H1 (cell line): ENCODE results near the gene SMIM15. TPM values are rescaled to one million over a fixed set of nuclear protein-coding genes. Genes with fewer than 3 reads are reported as not detected.

Experiments used
- CTCF ChIA-PET: fragments of 300-600 bp; sonication (Branson Sonifier 250); formaldehyde crosslinking; loops from one replicate; lab custom pipeline; 2021; ENCODE audit not compliant: partially characterized antibody; lab: Charles Lee
- POLR2A ChIA-PET: fragments of 300-600 bp; sonication (Branson Sonifier 250); formaldehyde crosslinking; loops from one replicate; lab custom pipeline; 2021; ENCODE audit warnings: inconsistent platforms; ENCODE audit not compliant: partially characterized antibody; lab: Charles Lee
- DNase-seq, 2 experiments: peaks; one replicate each; pipeline versions ENCODE4 v3.0.0 to v3.0.0-alpha.2; 2010 to 2022; ENCODE audit warnings: low spot score in 2 of 2, low read depth in 1 of 2, mixed read lengths in 1 of 2
- FAIRE-seq: peaks from 2 replicates; lab custom pipeline; 2011; peaks lifted over from hg19 to GRCh38; lab: Jason Lieb, UNC
- H2AFZ ChIP-seq: 2 replicates; pipeline ENCODE4 v1.8.1; 2012; ENCODE audit warnings: low read length, inconsistent platforms
- H2AK5ac ChIP-seq: 2 replicates; pipeline ENCODE4 v1.6.1; 2013; ENCODE audit warnings: low read depth, low read length
- H2BK120ac ChIP-seq: replicated peaks from 2 replicates; pipeline ENCODE3; 2013; ENCODE audit warnings: low read depth, low read length, inconsistent platforms
- H2BK12ac ChIP-seq: 2 replicates; pipeline ENCODE4 v1.6.1; 2013; ENCODE audit warnings: low read depth, low read length
- H2BK15ac ChIP-seq: 2 replicates; pipeline ENCODE4 v1.6.1; 2013; ENCODE audit warnings: low read length
- H2BK20ac ChIP-seq: 2 replicates; pipeline ENCODE4 v1.6.1; 2013; ENCODE audit warnings: low read length
- H2BK5ac ChIP-seq: 2 replicates; pipeline ENCODE4 v1.6.1; 2013; ENCODE audit warnings: low read depth, low read length
- H3K14ac ChIP-seq: 2 replicates; pipeline ENCODE4 v1.6.1; 2013; ENCODE audit warnings: inconsistent platforms; ENCODE audit not compliant: insufficient read length
- H3K18ac ChIP-seq: 2 replicates; pipeline ENCODE4 v1.6.1; 2013; ENCODE audit warnings: low read length; ENCODE audit errors: extremely low read depth
- H3K23ac ChIP-seq: 2 replicates; pipeline ENCODE4 v1.6.1; 2013; ENCODE audit warnings: inconsistent platforms; ENCODE audit not compliant: insufficient read length
- H3K23me2 ChIP-seq: 2 replicates; pipeline ENCODE4 v1.6.1; 2013; ENCODE audit warnings: low read depth, low read length
- H3K27ac ChIP-seq: 2 replicates; pipeline ENCODE4 v1.6.1; 2011; ENCODE audit warnings: low read depth, low read length, inconsistent platforms
- H3K27me3 ChIP-seq, 4 experiments: replicated peaks in 1 of 4; 1 replicate in 1 of 4; 2 replicates in 3 of 4; pipeline versions ENCODE4 v1.6.1 to v1.8.1; 2011 to 2013; ENCODE audit warnings: low read length in 3 of 4, mild to moderate bottlenecking in 3 of 4, inconsistent platforms in 2 of 4, mixed read lengths in 2 of 4, moderate library complexity in 1 of 4; ENCODE audit not compliant: control insufficient read depth in 3 of 4, insufficient read depth in 3 of 4; ENCODE audit errors: extremely low read depth in 1 of 4
- H3K36me3 ChIP-seq, 4 experiments: 2 replicates each; pipeline versions ENCODE4 v1.6.1 to v1.8.1; 2011 to 2013; ENCODE audit warnings: mild to moderate bottlenecking in 4 of 4, low read length in 3 of 4, moderate library complexity in 2 of 4, control low read depth in 1 of 4, inconsistent platforms in 1 of 4; ENCODE audit not compliant: insufficient read depth in 4 of 4, control insufficient read depth in 2 of 4
- H3K4ac ChIP-seq: replicated peaks from 2 replicates; pipeline ENCODE3; 2013; ENCODE audit warnings: low read length, low read depth, mixed read lengths, inconsistent platforms; ENCODE audit not compliant: insufficient read length
- H3K4me1 ChIP-seq, 4 experiments: replicated peaks in 1 of 4; 1 replicate in 1 of 4; 2 replicates in 3 of 4; pipeline versions ENCODE4 v1.6.1 to v1.8.1; 2011 to 2013; ENCODE audit warnings: low read length in 3 of 4, inconsistent platforms in 2 of 4, mixed read lengths in 1 of 4; ENCODE audit not compliant: insufficient read depth in 4 of 4, control insufficient read depth in 3 of 4
- H3K4me2 ChIP-seq, 2 experiments: 2 replicates each; pipeline versions ENCODE4 v1.6.1 to v1.8.1; 2011 to 2013; ENCODE audit warnings: low read depth in 2 of 2, low read length in 2 of 2, control low read depth in 1 of 2, inconsistent platforms in 1 of 2, mild to moderate bottlenecking in 1 of 2; ENCODE audit not compliant: insufficient read depth in 1 of 2
- H3K4me3 ChIP-seq, 4 experiments: fragments of 200-600, 300-600 bp in 1 of 4; sonication (generic), shearing (Covaris generic), sonication (Bioruptor Twin) in 1 of 4; 2 replicates each; pipeline versions ENCODE4 v1.5.1 to v1.8.1; 2011 to 2016; ENCODE audit warnings: low read length in 4 of 4, low read depth in 3 of 4, control low read depth in 2 of 4, inconsistent platforms in 2 of 4, mild to moderate bottlenecking in 2 of 4, mixed read lengths in 1 of 4, moderate library complexity in 1 of 4; ENCODE audit not compliant: insufficient read depth in 2 of 4; ENCODE audit errors: extremely low read depth in 1 of 4
- H3K56ac ChIP-seq: replicated peaks from 2 replicates; pipeline ENCODE3; 2013; ENCODE audit warnings: low read depth, mild to moderate bottlenecking, mixed read lengths, low read length, inconsistent platforms; ENCODE audit not compliant: insufficient read length
- H3K79me1 ChIP-seq: 2 replicates; pipeline ENCODE4 v1.6.1; 2013; ENCODE audit warnings: low read depth, low read length, control low read depth
- H3K79me2 ChIP-seq, 2 experiments: 2 replicates each; pipeline versions ENCODE4 v1.6.1 to v1.8.1; 2012 to 2013; ENCODE audit warnings: low read length in 2 of 2, mild to moderate bottlenecking in 2 of 2, inconsistent platforms in 1 of 2; ENCODE audit not compliant: insufficient read depth in 2 of 2, control insufficient read depth in 1 of 2
- H3K9ac ChIP-seq, 4 experiments: replicated peaks in 1 of 4; 1 replicate in 1 of 4; 2 replicates in 3 of 4; pipeline versions ENCODE4 v1.6.1 to v1.8.1; 2011 to 2013; ENCODE audit warnings: low read depth in 3 of 4, low read length in 3 of 4, control low read depth in 2 of 4, mild to moderate bottlenecking in 2 of 4, moderate library complexity in 2 of 4, inconsistent platforms in 1 of 4; ENCODE audit errors: extremely low read depth in 1 of 4
- H3K9me3 ChIP-seq, 2 experiments: 2 replicates each; pipeline versions ENCODE4 v1.6.1 to v1.8.1; 2012 to 2013; ENCODE audit warnings: mild to moderate bottlenecking in 2 of 2, moderate library complexity in 2 of 2, control low read depth in 1 of 2, inconsistent platforms in 1 of 2, low read depth in 1 of 2, low read length in 1 of 2, mixed read lengths in 1 of 2; ENCODE audit not compliant: insufficient read depth in 2 of 2
- H4K20me1 ChIP-seq, 2 experiments: replicated peaks in 1 of 2; 2 replicates each; pipeline versions ENCODE3 to v1.8.1; 2011 to 2013; ENCODE audit warnings: inconsistent platforms in 2 of 2, low read length in 2 of 2, mild to moderate bottlenecking in 1 of 2; ENCODE audit not compliant: insufficient read depth in 2 of 2, control insufficient read depth in 1 of 2
- H4K5ac ChIP-seq: 2 replicates; pipeline ENCODE4 v1.6.1; 2013; ENCODE audit warnings: low read length, low read depth, mixed read lengths, inconsistent platforms; ENCODE audit not compliant: insufficient read length
- H4K8ac ChIP-seq: 2 replicates; pipeline ENCODE4 v1.8.0; 2013; ENCODE audit warnings: mild to moderate bottlenecking, moderate library complexity, low read length, inconsistent platforms; ENCODE audit not compliant: insufficient read depth; ENCODE audit errors: extremely low read depth
- H4K91ac ChIP-seq: replicated peaks from 2 replicates; pipeline ENCODE3; 2013; ENCODE audit warnings: low read length, mixed read lengths, inconsistent platforms; ENCODE audit not compliant: insufficient read length
- BACH1 ChIP-seq: IDR thresholded peaks from 2 replicates; pipeline ENCODE4 v1.6.1; 2012; ENCODE audit warnings: low read length, improper control_type of control experiment
- BCL11A ChIP-seq, 2 experiments: IDR thresholded peaks; one replicate each; pipeline ENCODE4 v1.6.1; 2011; ENCODE audit warnings: low read depth in 2 of 2, low read length in 2 of 2, mild to moderate bottlenecking in 2 of 2
- CHD1 ChIP-seq: IDR thresholded peaks from 2 replicates; pipeline ENCODE4 v1.6.1; 2012; ENCODE audit warnings: low read depth, low read length, improper control_type of control experiment
- EP300 ChIP-seq, 2 experiments: IDR thresholded peaks; 1 replicate in 1 of 2; 2 replicates in 1 of 2; pipeline ENCODE4 v1.6.1; 2011 to 2012; ENCODE audit warnings: low read depth in 2 of 2, low read length in 2 of 2, mild to moderate bottlenecking in 2 of 2, borderline replicate concordance in 1 of 2, inconsistent platforms in 1 of 2, moderate library complexity in 1 of 2
- SIX5 ChIP-seq: IDR thresholded peaks from 2 replicates; pipeline ENCODE4 v1.6.1; 2011; ENCODE audit warnings: mild to moderate bottlenecking, low read depth, low read length
- SRF ChIP-seq: IDR thresholded peaks from 2 replicates; pipeline ENCODE4 v1.6.1; 2011; ENCODE audit warnings: mild to moderate bottlenecking, low read depth, low read length, moderate library complexity
- TEAD4 ChIP-seq: IDR thresholded peaks from 2 replicates; pipeline ENCODE4 v1.6.1; 2012; ENCODE audit warnings: low read depth, low read length, inconsistent platforms, mixed read lengths
- WGBS, 2 experiments: shearing (Covaris generic) in 1 of 2; methylation state at CpG; one replicate each; pipeline versions ENCODE4 v1.1.6 to v1.1.7; 2013 to 2015; ENCODE audit warnings: low lambda C conversion rate in 2 of 2, mixed read lengths in 2 of 2, inconsistent platforms in 1 of 2, low coverage in 1 of 2, missing lambda C conversion rate in 1 of 2; ENCODE audit not compliant: insufficient replicate concordance in 2 of 2, insufficient coverage in 1 of 2, insufficient read length in 1 of 2; ENCODE audit errors: extremely low coverage in 1 of 2, missing lambda C conversion rate in 1 of 2; 5-methylcytosine and 5-hydroxymethylcytosine counted together
- polyA plus RNA-seq, 7 experiments: library from polyadenylated mRNA; depleted of rRNA in 3 of 7; stranded (reverse) in 5 of 7; unstranded in 2 of 7; fragments of >200 nt in 5 of 7; fragments of 200-250 nt in 2 of 7; gene quantifications; 1 replicate in 5 of 7; 2 replicates in 1 of 7; 4 replicates in 1 of 7; pipeline versions ENCODE4 v1.2.1 to v1.2.3, GENCODE V29; 2011 to 2013; ENCODE audit warnings: missing spikeins in 2 of 7, mixed read lengths in 2 of 7
- total RNA-seq: library from RNA; stranded (reverse); fragmentation: NEBNext Ultra II Directional; extraction: Animal tissue kit (Norgen Biotek cat#: 25700); gene quantifications from 2 replicates; pipeline ENCODE4 v1.2.1, GENCODE V29; 2021
- TF ChIP-seq, protein P1 (sequence below), 3 experiments: IDR thresholded peaks; 1 replicate in 2 of 3; 2 replicates in 1 of 3; pipeline versions ENCODE4 v1.5.1 to v1.6.1; 2011; ENCODE audit warnings: low read length in 3 of 3, mild to moderate bottlenecking in 3 of 3, inconsistent platforms in 2 of 3, low read depth in 1 of 3, moderate library complexity in 1 of 3; ENCODE audit not compliant: insufficient read depth in 1 of 3; ENCODE audit errors: control extremely low read depth in 1 of 3

SMIM15 gene
- total and polyA plus RNA-seq, 2 of the 8 experiments (the other 6 are each of a cell fraction or from before 2014, with no cell fraction given), result 17.6 to 53.1 TPM

DNA sequence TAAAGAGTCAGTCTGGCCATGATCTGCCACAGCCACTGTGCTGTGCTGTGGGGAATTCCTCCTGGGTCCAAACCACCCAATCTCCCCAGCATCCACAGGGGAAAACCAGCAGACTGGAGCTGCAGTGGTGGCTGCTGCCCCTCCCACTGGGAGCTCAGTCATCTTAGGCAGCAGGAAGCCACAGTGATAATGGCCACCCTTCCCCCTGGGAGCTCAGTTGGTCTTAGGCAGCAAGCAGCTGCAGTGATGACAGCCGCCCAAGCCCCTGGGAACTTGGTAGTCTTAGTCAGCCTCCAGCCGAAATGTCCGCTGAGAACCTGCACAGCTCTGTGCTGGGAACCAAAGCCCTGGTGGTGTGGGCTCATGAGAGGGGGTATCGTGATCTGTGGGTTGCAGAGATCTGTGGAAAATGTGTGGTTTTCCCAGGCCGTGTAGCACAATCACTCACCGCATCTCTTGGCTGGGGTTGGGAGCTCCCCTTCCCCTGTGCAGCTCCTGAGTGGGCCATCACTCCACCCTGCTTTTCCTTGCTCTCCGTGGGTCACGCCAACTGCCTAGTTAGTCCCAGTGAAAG, 38.4 kb upstream of the SMIM15 start:
- Histone ChIP-seq H2BK5ac (no peak overlapping the region), H3K9ac (no peak overlapping the region), H3K27me3 (no peaks in the 10 kb centered on the region), H2AFZ (peak overlapping the region; percentile 70), H3K23ac (peak overlapping the region; percentile 70), H4K91ac (no peak overlapping the region), H2BK120ac (no peak overlapping the region), H2BK20ac (no peak overlapping the region), H2BK12ac (no peak overlapping the region), H3K27ac (no peak overlapping the region), H3K23me2 (no peaks in the 10 kb centered on the region), H4K5ac (no peak overlapping the region), H3K14ac (no peak overlapping the region), H3K36me3 (no peaks in the 10 kb centered on the region), H3K4ac (no peak overlapping the region), H4K20me1 (no peaks in the 10 kb centered on the region), H4K8ac (peak overlapping the region; percentile 71), H3K79me1 (no peaks in the 10 kb centered on the region), H3K18ac (no peak overlapping the region), H3K4me2 (no peak overlapping the region), H3K4me1 (peaks cover 0 to 9% (median 0%) of the 10 kb centered on the region in 4 experiments; a peak in 4 of 7 replicates), H3K9me3 (peaks cover 0 to 3% of the 10 kb centered on the region in 2 experiments; a peak in 1 of 4 replicates), H2BK15ac (no peak overlapping the region), H3K56ac (no peak overlapping the region), H2AK5ac (no peak overlapping the region), H3K4me3 (no peak overlapping the region), H3K79me2 (no peaks in the 10 kb centered on the region)
- ChIA-PET POLR2A (no interaction called here), CTCF (interaction anchor here (0.6 to 1.6 kb wide), 4 partner anchors 9 to 184 kb away, joined by 3 to 9 read pairs (median 3); no protein-coding TSS in a partner anchor)
- FAIRE-seq, result no peak
- 88% methylated on average over 8 of the region's 8 CpGs; no CpG with 5 or more reads in 1 of the 2 experiments for WGBS, 2 experiments
- DNase-seq, result no peak
- TF ChIP-seq SIX5 (no peak), EP300 (IDR thresholded peaks at IDR 0.05; ENCODE audit: borderline replicate concordance in 1 of 2, low read depth in 2 of 2, low read length in 2 of 2) (no peak), BCL11A (IDR thresholded peaks at IDR 0.05; ENCODE audit: low read depth in 2 of 2, low read length in 2 of 2) (no peak), CHD1 (no peak), BACH1 (no peak), SRF (no peak), TEAD4 (no peak)
- TF ChIP-seq, protein P1, sequence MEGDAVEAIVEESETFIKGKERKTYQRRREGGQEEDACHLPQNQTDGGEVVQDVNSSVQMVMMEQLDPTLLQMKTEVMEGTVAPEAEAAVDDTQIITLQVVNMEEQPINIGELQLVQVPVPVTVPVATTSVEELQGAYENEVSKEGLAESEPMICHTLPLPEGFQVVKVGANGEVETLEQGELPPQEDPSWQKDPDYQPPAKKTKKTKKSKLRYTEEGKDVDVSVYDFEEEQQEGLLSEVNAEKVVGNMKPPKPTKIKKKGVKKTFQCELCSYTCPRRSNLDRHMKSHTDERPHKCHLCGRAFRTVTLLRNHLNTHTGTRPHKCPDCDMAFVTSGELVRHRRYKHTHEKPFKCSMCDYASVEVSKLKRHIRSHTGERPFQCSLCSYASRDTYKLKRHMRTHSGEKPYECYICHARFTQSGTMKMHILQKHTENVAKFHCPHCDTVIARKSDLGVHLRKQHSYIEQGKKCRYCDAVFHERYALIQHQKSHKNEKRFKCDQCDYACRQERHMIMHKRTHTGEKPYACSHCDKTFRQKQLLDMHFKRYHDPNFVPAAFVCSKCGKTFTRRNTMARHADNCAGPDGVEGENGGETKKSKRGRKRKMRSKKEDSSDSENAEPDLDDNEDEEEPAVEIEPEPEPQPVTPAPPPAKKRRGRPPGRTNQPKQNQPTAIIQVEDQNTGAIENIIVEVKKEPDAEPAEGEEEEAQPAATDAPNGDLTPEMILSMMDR (IDR thresholded peaks at IDR 0.05; ENCODE audit: control extremely low read depth in 1 of 3, insufficient read depth in 1 of 3, low read depth in 1 of 3, low read length in 3 of 3), result no peak
